GM12878 (cell line): ENCODE data around the gene SLC35A4. TPM values are rescaled to one million over a fixed set of nuclear protein-coding genes. Genes with fewer than 3 reads are reported as not detected.

Experiments used
- CBX5 ChIP-seq: sonication (generic); IDR thresholded peaks from 2 replicates; pipeline ENCODE4 v1.6.1; 2016; ENCODE audit warnings: low read depth, moderate library complexity, mild to moderate bottlenecking, inconsistent platforms
- CHD2 ChIP-seq: IDR thresholded peaks from 2 replicates; pipeline ENCODE4 v1.6.1; 2011; ENCODE audit warnings: low read depth, low read length, improper control_type of control experiment, borderline replicate concordance
- EED ChIP-seq: sonication (generic); IDR thresholded peaks from 2 replicates; pipeline ENCODE4 v1.6.1; 2016; ENCODE audit warnings: antibody characterized with exemption, low read depth
- KAT2A ChIP-seq: conservative IDR thresholded peaks from 2 replicates; pipeline ENCODE4 v1.6.1; 2011; ENCODE audit warnings: low read depth, low read length; ENCODE audit not compliant: control insufficient read depth
- MEF2A ChIP-seq: IDR thresholded peaks from 2 replicates; pipeline ENCODE4 v1.6.1; 2011; ENCODE audit warnings: low read depth, mild to moderate bottlenecking, low read length, moderate library complexity; ENCODE audit not compliant: insufficient read depth
- NFIC ChIP-seq: IDR thresholded peaks from 2 replicates; pipeline ENCODE4 v1.6.1; 2012; ENCODE audit warnings: low read depth, mild to moderate bottlenecking, inconsistent platforms, low read length, moderate library complexity
- RELA ChIP-seq: fragments of 450-650 bp; IDR thresholded peaks from 2 replicates; pipeline ENCODE4 v1.8.0; 2014; ENCODE audit warnings: borderline replicate concordance; ENCODE audit not compliant: partially characterized antibody
- SMC3 ChIP-seq: IDR thresholded peaks from 2 replicates; pipeline ENCODE4 v1.6.1; 2011; ENCODE audit warnings: low read length, improper control_type of control experiment, borderline replicate concordance
- SREBF2 ChIP-seq: IDR thresholded peaks from 2 replicates; pipeline ENCODE4 v1.6.1; 2012; ENCODE audit warnings: mild to moderate bottlenecking, low read length
- WRNIP1 ChIP-seq: IDR thresholded peaks from 2 replicates; pipeline ENCODE4 v1.6.1; 2011; ENCODE audit warnings: low read depth, low read length, improper control_type of control experiment, borderline replicate concordance
- YBX1 ChIP-seq: fragments of 450-650 bp; IDR thresholded peaks from 2 replicates; pipeline ENCODE4 v1.6.1; 2016; ENCODE audit warnings: antibody characterized with exemption
- ZNF274 ChIP-seq: IDR thresholded peaks from one replicate; pipeline ENCODE4 v1.8.0; 2011; ENCODE audit not compliant: insufficient read length, insufficient read depth
- ZZZ3 ChIP-seq: IDR thresholded peaks from 2 replicates; pipeline ENCODE4 v1.6.1; 2011; ENCODE audit warnings: low read depth; ENCODE audit not compliant: control insufficient read depth, insufficient read length
- polyA plus RNA-seq, 11 experiments: library from polyadenylated mRNA; depleted of rRNA in 4 of 11; unstranded in 6 of 11; stranded (reverse) in 5 of 11; fragments of >200 nt; fragmentation: Nextera tagmentation in 4 of 11; fragmentation: Illumina TruSeq in 1 of 11; extraction: Ambion mirVana in 4 of 11; extraction: Trizol in 1 of 11; gene quantifications; 1 replicate in 1 of 11; 2 replicates in 10 of 11; pipeline versions ENCODE4 v1.2.1 to v1.2.3, GENCODE V29; 2011 to 2016; ENCODE audit warnings: inconsistent platforms in 2 of 11, missing spikeins in 2 of 11, low read depth in 1 of 11
- total RNA-seq, 4 experiments: library from RNA; depleted of rRNA in 3 of 4; stranded (reverse); fragments of >200 nt in 3 of 4; fragmentation: Illumina TruSeq in 1 of 4; extraction: Trizol in 1 of 4; gene quantifications; 2 replicates each; pipeline versions ENCODE4 v1.2.1 to v1.2.3, GENCODE V29; 2013 to 2021
- TF ChIP-seq, protein P1 (sequence below): fragments of 450-650 bp; IDR thresholded peaks from 2 replicates; pipeline ENCODE4 v1.6.1; 2018; ENCODE audit warnings: borderline replicate concordance, mild to moderate bottlenecking; ENCODE audit not compliant: partially characterized antibody
- TF ChIP-seq, protein P2 (sequence below): IDR thresholded peaks from 2 replicates; pipeline ENCODE4 v1.6.1; 2012; ENCODE audit warnings: low read length, inconsistent platforms
- TF ChIP-seq, protein P3 (sequence below): fragments of 450-650 bp; IDR thresholded peaks from 2 replicates; pipeline ENCODE4 v1.6.1; 2017; ENCODE audit warnings: mild to moderate bottlenecking, moderate library complexity
- TF ChIP-seq, protein P4 (sequence below): fragments of 450-650 bp; IDR thresholded peaks from 2 replicates; pipeline ENCODE4 v1.6.1; 2017; ENCODE audit warnings: mild to moderate bottlenecking, moderate library complexity

Gene SLC35A4
- total and polyA plus RNA-seq, 10 of the 15 experiments (the other 5 are each of a cell fraction or from before 2014, with no cell fraction given), result 23.8 to 167 (median 114) TPM

DNA sequence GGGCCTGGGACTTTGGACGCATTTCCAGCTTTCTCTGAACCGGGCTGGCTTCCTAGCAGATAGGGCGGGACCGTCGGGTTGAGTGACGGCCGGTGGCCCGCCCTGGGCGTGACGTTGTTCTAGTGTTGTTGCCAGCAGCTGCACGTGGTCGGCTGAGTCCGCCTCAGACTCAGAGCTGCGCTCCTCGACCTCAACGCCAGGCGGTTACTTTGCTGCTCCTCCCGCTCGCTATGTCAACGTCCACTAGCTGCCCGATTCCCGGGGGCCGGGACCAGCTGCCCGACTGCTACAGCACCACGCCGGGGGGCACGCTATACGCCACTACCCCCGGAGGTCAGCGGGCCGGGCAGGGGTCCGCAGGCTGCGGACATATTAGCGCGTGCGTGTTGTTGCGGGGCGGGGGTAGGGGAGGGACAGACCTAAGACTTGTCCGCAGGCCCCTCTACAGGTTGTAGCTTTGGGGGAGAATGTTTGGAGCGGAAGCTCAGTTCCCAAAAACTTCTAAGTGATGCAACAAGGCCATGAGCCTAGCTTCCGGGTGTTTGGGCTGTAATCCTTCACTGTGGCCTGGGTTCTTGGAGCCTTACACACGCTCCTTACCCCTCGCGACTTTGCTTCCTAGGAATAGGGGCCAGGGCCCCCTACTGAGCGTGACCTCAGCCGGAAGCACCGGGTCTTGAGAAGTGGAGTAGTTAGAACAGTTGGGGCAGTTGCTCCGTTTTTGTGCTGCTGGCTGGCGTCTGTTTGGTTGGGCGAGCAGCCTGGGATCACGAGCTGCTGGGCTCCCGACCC, 16.9 kb upstream of the SLC35A4 start, which contains the start of gene EIF4EBP3 (continued):
- TF ChIP-seq, protein P1, sequence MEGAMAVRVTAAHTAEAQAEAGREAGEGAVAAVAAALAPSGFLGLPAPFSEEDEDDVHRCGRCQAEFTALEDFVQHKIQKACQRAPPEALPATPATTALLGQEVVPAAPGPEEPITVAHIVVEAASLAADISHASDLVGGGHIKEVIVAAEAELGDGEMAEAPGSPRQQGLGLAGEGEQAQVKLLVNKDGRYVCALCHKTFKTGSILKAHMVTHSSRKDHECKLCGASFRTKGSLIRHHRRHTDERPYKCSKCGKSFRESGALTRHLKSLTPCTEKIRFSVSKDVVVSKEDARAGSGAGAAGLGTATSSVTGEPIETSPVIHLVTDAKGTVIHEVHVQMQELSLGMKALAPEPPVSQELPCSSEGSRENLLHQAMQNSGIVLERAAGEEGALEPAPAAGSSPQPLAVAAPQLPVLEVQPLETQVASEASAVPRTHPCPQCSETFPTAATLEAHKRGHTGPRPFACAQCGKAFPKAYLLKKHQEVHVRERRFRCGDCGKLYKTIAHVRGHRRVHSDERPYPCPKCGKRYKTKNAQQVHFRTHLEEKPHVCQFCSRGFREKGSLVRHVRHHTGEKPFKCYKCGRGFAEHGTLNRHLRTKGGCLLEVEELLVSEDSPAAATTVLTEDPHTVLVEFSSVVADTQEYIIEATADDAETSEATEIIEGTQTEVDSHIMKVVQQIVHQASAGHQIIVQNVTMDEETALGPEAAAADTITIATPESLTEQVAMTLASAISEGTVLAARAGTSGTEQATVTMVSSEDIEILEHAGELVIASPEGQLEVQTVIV, result no peak
- TF ChIP-seq RELA (peak; percentile 27), NFIC (no peak), YBX1 (no peak), WRNIP1 (no peak), KAT2A (no peak), MEF2A (no peak), SREBF2 (no peak), CHD2 (peak; percentile 32; the same call in 1 of the 2 replicates), ZZZ3 (no peak), ZNF274 (no peak), CBX5 (no peak), SMC3 (peak; percentile 20; the same call in 1 of the 2 replicates), EED (0 out of 2 replicates have a peak, but pooled peaks have one; percentile 26)
- TF ChIP-seq, protein P2, sequence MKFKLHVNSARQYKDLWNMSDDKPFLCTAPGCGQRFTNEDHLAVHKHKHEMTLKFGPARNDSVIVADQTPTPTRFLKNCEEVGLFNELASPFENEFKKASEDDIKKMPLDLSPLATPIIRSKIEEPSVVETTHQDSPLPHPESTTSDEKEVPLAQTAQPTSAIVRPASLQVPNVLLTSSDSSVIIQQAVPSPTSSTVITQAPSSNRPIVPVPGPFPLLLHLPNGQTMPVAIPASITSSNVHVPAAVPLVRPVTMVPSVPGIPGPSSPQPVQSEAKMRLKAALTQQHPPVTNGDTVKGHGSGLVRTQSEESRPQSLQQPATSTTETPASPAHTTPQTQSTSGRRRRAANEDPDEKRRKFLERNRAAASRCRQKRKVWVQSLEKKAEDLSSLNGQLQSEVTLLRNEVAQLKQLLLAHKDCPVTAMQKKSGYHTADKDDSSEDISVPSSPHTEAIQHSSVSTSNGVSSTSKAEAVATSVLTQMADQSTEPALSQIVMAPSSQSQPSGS, result no peak
- TF ChIP-seq, protein P3, sequence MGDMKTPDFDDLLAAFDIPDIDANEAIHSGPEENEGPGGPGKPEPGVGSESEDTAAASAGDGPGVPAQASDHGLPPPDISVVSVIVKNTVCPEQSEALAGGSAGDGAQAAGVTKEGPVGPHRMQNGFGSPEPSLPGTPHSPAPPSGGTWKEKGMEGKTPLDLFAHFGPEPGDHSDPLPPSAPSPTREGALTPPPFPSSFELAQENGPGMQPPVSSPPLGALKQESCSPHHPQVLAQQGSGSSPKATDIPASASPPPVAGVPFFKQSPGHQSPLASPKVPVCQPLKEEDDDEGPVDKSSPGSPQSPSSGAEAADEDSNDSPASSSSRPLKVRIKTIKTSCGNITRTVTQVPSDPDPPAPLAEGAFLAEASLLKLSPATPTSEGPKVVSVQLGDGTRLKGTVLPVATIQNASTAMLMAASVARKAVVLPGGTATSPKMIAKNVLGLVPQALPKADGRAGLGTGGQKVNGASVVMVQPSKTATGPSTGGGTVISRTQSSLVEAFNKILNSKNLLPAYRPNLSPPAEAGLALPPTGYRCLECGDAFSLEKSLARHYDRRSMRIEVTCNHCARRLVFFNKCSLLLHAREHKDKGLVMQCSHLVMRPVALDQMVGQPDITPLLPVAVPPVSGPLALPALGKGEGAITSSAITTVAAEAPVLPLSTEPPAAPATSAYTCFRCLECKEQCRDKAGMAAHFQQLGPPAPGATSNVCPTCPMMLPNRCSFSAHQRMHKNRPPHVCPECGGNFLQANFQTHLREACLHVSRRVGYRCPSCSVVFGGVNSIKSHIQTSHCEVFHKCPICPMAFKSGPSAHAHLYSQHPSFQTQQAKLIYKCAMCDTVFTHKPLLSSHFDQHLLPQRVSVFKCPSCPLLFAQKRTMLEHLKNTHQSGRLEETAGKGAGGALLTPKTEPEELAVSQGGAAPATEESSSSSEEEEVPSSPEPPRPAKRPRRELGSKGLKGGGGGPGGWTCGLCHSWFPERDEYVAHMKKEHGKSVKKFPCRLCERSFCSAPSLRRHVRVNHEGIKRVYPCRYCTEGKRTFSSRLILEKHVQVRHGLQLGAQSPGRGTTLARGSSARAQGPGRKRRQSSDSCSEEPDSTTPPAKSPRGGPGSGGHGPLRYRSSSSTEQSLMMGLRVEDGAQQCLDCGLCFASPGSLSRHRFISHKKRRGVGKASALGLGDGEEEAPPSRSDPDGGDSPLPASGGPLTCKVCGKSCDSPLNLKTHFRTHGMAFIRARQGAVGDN, result peak; percentile 93
- TF ChIP-seq, protein P4, sequence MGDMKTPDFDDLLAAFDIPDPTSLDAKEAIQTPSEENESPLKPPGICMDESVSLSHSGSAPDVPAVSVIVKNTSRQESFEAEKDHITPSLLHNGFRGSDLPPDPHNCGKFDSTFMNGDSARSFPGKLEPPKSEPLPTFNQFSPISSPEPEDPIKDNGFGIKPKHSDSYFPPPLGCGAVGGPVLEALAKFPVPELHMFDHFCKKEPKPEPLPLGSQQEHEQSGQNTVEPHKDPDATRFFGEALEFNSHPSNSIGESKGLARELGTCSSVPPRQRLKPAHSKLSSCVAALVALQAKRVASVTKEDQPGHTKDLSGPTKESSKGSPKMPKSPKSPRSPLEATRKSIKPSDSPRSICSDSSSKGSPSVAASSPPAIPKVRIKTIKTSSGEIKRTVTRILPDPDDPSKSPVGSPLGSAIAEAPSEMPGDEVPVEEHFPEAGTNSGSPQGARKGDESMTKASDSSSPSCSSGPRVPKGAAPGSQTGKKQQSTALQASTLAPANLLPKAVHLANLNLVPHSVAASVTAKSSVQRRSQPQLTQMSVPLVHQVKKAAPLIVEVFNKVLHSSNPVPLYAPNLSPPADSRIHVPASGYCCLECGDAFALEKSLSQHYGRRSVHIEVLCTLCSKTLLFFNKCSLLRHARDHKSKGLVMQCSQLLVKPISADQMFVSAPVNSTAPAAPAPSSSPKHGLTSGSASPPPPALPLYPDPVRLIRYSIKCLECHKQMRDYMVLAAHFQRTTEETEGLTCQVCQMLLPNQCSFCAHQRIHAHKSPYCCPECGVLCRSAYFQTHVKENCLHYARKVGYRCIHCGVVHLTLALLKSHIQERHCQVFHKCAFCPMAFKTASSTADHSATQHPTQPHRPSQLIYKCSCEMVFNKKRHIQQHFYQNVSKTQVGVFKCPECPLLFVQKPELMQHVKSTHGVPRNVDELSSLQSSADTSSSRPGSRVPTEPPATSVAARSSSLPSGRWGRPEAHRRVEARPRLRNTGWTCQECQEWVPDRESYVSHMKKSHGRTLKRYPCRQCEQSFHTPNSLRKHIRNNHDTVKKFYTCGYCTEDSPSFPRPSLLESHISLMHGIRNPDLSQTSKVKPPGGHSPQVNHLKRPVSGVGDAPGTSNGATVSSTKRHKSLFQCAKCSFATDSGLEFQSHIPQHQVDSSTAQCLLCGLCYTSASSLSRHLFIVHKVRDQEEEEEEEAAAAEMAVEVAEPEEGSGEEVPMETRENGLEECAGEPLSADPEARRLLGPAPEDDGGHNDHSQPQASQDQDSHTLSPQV, result no peak
